ENCODE measurements around the gene SLC31A2.

DNA sequence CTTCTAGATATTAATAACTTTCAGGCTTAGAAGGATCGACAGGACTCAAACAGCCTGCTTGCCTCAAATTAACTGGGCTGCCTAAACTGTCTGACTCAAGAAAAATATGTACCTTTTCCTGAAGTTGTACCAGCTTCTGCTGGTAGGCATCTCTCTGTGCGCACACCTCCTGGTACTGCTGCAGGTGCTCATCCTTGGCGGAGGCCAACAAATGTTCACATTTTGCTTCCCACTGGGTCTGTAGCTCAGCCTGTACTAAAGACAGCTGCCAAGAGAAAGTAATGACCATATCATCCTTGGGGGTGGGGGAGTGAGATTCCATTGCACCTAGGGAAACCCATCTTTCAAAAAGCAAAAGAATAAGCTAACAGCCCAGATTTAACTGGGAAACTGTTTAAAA, 22.5 kb downstream of the SLC31A2 start:
- TF ChIP-seq CTCF (IDR thresholded peaks at IDR 0.05): no peak
- no peak for TF ChIP-seq POLR2AphosphoS5 (IDR thresholded peaks at IDR 0.05)
- TF ChIP-seq EP300 (IDR thresholded peaks at IDR 0.05): no peak

Data from stomach (tissue), 4 donors.